Testis (tissue), 2 donors: ENCODE data around the gene TSPAN10.

Experiments used
- POLR2A ChIP-seq: fragments of 450-650 bp; IDR thresholded peaks from one replicate; pipeline ENCODE4 v1.6.1; 2017; ENCODE audit warnings: antibody characterized with exemption, mild to moderate bottlenecking, moderate library complexity
- TF ChIP-seq, protein P1 (sequence below), 3 experiments: fragments of 450-650 bp in 2 of 3; fragments of 200-600 bp in 1 of 3; sonication (generic) in 1 of 3; IDR thresholded peaks; one replicate each; pipeline ENCODE4 v1.5.1; 2016 to 2019; ENCODE audit warnings: antibody characterized with exemption in 3 of 3, mild to moderate bottlenecking in 2 of 3, moderate library complexity in 1 of 3

DNA sequence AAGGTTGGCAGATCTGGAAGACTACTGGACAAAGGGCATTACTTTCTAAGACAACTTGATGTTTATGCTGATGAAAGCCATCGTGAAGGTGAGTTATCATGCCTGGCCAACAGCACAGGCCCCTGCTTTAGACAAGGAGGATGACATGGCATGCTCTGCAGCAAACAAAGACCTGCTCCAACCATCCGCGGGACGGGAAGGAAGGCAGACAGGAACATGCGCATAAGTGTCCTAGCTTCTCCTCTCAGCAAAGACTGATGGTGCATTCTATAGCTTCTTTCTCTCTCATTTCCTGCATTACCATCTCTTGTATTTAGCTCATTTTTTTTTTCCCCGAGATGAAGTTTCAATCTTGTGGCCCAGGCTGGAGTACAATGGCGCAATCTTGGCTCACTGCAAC, 5.5 kb upstream of the TSPAN10 start:
- TF ChIP-seq, protein P1, sequence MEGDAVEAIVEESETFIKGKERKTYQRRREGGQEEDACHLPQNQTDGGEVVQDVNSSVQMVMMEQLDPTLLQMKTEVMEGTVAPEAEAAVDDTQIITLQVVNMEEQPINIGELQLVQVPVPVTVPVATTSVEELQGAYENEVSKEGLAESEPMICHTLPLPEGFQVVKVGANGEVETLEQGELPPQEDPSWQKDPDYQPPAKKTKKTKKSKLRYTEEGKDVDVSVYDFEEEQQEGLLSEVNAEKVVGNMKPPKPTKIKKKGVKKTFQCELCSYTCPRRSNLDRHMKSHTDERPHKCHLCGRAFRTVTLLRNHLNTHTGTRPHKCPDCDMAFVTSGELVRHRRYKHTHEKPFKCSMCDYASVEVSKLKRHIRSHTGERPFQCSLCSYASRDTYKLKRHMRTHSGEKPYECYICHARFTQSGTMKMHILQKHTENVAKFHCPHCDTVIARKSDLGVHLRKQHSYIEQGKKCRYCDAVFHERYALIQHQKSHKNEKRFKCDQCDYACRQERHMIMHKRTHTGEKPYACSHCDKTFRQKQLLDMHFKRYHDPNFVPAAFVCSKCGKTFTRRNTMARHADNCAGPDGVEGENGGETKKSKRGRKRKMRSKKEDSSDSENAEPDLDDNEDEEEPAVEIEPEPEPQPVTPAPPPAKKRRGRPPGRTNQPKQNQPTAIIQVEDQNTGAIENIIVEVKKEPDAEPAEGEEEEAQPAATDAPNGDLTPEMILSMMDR (IDR thresholded peaks at IDR 0.05), result no peak
- TF ChIP-seq POLR2A, result no peak
